Muscle of arm (tissue), 12 donors: Measurements from ENCODE around the gene B3GAT3. TPM values are rescaled to one million over a fixed set of nuclear protein-coding genes. Genes with fewer than 3 reads are reported as not detected.
A peak's percentile ranks its signal among the peaks of the same experiment; 100 is the strongest.
"Not testable (repeated sequence)": the region's sequence is repeated elsewhere in the genome, so short reads cannot be mapped to it uniquely, and the experiment has no call there.

Source experiments
- DNase-seq: peaks from one replicate; pipeline ENCODE4 v3.0.0-alpha.2; 2013
- polyA plus RNA-seq, 12 donors: library from polyadenylated mRNA; unstranded; fragments of 120-200 nt; gene quantifications; one replicate each; pipeline ENCODE4 v1.2.1, GENCODE V29; 2013; ENCODE audit not compliant: insufficient read length in 12 of 12

Gene B3GAT3
- polyA plus RNA-seq, 12 donors: 13.2 to 40.2 (median 15.7) TPM; not detected in 1

GRCh38 chr11:62580959-62581715, 40.6 kb downstream of the B3GAT3 start:
- DNase-seq: no peak

- no peak for DNase-seq
Measured at GRCh38 chr11:62579252-62579651, 42.5 kb downstream of the B3GAT3 start.

GRCh38 chr11:62578541-62578940, 43.2 kb downstream of the B3GAT3 start:
- DNase-seq: no peak

- DNase-seq: no peak
Measured at GRCh38 chr11:62577046-62577714, 44.6 kb downstream of the B3GAT3 start.

GRCh38 chr11:62575837-62576236, 45.9 kb downstream of the B3GAT3 start:
- no peak for DNase-seq

DNA sequence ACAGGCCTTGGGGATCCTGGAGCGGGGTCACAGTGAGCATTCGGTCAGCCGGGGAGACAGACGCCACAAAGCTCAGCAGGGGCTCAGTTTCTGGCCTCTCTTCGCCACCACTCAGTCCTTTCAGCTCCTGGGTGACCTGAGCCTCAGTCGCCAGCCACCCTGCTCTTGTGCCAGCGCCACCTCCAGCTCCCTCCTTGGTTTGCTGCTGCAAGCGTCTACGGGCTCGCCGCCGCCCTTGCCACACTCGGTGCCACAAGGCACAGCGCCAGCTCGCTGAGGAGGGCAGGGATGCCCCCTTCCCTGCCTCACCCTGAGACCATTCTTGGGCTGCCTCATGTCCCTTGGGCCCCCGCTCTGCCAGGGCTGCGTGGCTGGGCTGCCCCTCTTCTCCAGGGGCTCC, 46.6 kb downstream of the B3GAT3 start:
- DNase-seq: no peak

DNA sequence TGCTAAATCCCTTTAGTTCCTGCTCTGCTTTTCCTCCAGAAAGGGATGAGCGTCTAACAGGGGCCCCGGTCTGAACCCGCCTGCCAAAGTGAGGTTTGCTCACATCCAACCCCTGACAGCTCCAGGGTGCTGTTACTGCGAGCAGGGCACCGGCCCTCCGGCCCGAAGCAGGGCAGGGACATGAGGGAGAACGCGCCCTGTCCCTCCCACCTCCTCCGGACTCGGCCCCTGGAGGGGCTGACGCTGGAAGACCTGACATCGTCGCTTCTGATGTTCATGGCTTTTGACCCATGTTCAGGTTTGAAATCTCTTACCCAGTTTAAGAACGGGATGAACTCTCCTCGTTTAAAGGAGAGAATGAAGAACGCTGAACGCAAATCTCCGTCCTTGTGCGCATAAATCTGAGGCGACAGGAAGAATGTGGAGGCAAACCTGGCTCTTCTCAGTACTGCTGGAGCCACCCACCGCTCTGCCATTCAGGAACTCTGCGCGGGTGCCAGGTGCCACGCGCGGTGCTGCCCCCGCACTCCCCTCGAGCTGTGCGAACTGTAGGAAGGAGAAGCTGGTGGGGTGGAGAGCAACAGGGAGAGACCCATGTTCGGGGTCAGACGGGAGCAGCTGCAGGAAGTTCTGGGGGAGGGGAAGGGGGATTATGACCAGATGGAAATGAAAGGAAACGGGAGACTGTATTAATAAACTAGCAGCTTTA, 47.3 kb downstream of the B3GAT3 start:
- peak; percentile 59 for DNase-seq

GRCh38 chr11:62573592-62574362, 48.0 kb downstream of the B3GAT3 start, which contains the start of gene EEF1G:
TSS of gene EEF1G (minus strand) at chr11:62573891. CDS start at chr11:62573842, 49 bp downstream.
- DNase-seq: peak; percentile 100

GRCh38 chr11:62573006-62573591, 48.7 kb downstream of the B3GAT3 start:
- DNase-seq: peak; percentile 24

GRCh38 chr11:62572431-62572830, 49.4 kb downstream of the B3GAT3 start:
- DNase-seq: no peak

DNA sequence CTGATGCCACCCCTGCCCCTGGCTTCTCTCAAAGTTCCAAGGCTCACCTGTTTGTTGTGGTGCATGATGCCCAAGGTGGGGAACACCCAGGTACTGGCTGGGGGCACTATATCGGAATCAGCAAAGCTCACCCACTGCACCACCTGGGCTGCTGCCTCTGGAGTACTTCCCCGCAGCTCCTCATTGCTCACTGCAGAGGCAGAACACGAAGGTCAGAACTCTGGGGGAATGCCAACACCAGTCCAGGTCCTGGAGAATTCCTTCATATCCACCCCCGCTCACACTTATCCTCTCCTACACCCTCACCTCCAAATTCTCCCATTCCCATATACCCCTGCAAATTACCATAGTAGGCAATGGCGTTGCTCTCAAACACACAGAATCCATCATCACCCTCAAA, 50.3 kb downstream of the B3GAT3 start:
- DNase-seq: not testable (repeated sequence)

DNA sequence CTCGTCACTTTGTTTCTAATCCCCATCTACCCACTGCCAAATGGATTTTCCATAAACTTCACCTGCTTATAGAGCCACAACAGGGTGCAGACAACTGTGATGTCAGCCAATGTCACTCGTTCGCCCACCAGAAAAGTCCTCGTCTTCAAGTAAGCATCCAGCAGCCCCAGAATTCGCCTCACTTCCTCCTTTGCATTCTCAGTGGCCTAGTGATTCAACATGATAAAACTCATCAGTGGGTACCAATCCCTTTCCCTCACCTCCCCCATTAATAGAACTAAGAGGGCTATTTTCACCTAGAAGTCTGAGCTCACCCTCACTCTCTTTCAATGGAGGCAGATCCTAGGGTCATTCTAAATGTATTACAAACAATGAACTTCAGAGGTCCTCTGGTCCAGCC, 50.9 kb downstream of the B3GAT3 start:
- DNase-seq: not testable (repeated sequence)

DNA sequence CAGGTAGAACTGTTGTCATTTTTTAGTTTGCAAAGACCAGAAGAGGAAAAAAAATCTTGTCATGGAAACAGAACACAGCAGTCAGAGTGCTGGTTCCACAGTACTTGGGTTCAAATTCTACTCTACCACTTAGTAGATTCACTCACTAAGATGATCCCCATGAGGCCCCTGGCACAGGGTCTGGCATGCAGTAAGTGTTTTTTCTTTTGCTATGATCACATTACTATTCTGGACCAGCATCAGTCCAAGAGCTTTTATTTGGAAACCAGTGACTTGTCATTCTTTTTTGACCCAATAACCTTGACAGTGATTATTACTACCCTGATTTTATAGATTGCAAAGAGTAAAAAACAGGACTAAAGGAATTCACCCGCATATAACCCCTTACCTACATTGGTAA, 52.2 kb downstream of the B3GAT3 start:
- no peak for DNase-seq

- no peak for DNase-seq
Measured at GRCh38 chr11:62567018-62567633, 54.7 kb downstream of the B3GAT3 start.

DNA sequence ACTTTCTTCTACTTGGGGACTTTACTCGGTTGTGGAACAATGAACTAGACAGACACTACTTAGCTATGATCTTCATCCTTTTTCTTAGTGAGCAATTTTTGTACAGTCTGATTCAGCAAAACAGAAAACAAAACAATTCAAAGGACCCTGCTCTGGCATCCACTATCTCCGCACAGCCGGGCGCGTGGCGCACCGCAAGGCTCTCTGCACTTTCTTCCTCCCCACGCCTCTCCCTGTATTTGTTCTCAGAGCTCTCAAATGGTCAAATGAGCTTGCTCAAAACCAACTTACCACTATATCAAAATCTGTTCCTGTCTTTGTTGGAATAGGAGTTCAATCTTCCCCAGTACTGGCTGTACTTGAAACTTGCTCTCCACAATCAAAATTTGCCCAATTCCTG, 55.5 kb downstream of the B3GAT3 start:
- DNase-seq: no peak

Other genes starting within 250 kb of the B3GAT3 start
- not detected for gene SCGB1A1, start 203.0 kb downstream of the B3GAT3 start, polyA plus RNA-seq
- 100 to 1,000 TPM; 101 to 395 (median 301) TPM for gene AHNAK, start 75.2 kb downstream of the B3GAT3 start, polyA plus RNA-seq
- 1,000 to 10,000 TPM in 11 of 12 donors, 100 to 1,000 TPM in 1; 357 to 3,515 (median 3,174) TPM for gene EEF1G, start 48.1 kb downstream of the B3GAT3 start, polyA plus RNA-seq
- gene TUT1, start 30.5 kb downstream of the B3GAT3 start, polyA plus RNA-seq: 10 to 100 TPM in 10 of 12 donors, 1 to 10 TPM in 1, not detected in 1; 7.8 to 17.4 (median 14.4) TPM
- 100 to 1,000 TPM in 1 of 12 donors, 10 to 100 TPM in 11; 29.1 to 168 (median 45.1) TPM for gene MTA2, start 20.1 kb downstream of the B3GAT3 start, polyA plus RNA-seq
- 10 to 100 TPM in 11 of 12 donors, not detected in 1; 12.1 to 35.5 (median 16.2) TPM for gene EML3, start 9.2 kb downstream of the B3GAT3 start, polyA plus RNA-seq
- 1 to 10 TPM in 9 of 12 donors, under 1 TPM in 1, not detected in 2; 0.87 to 3.2 (median 1.6) TPM for gene ROM1, start 8.7 kb downstream of the B3GAT3 start, polyA plus RNA-seq
- 100 to 1,000 TPM; 131 to 283 (median 176) TPM for gene GANAB, start 24.6 kb upstream of the B3GAT3 start, polyA plus RNA-seq
- gene INTS5, start 31.3 kb upstream of the B3GAT3 start, polyA plus RNA-seq: 10 to 100 TPM in 7 of 12 donors, 1 to 10 TPM in 4, not detected in 1; 8.0 to 13.0 (median 10.7) TPM
- 10 to 100 TPM in 11 of 12 donors, not detected in 1; 27.4 to 66.5 (median 34.9) TPM for gene C11orf98, start 43.2 kb upstream of the B3GAT3 start, polyA plus RNA-seq
- gene CSKMT, start 43.3 kb upstream of the B3GAT3 start, polyA plus RNA-seq: 1 to 10 TPM in 10 of 12 donors, not detected in 2; 2.3 to 3.6 (median 2.8) TPM
- gene UQCC3, start 49.7 kb upstream of the B3GAT3 start, polyA plus RNA-seq: 1 to 10 TPM in 10 of 12 donors, not detected in 2; 4.2 to 6.5 (median 4.7) TPM
- gene LBHD1, start 50.3 kb upstream of the B3GAT3 start, polyA plus RNA-seq: 1 to 10 TPM in 11 of 12 donors, not detected in 1; 3.3 to 9.5 (median 6.4) TPM
- 100 to 1,000 TPM in 11 of 12 donors, not detected in 1; 110 to 172 (median 124) TPM for gene UBXN1, start 57.1 kb upstream of the B3GAT3 start, polyA plus RNA-seq
- 10 to 100 TPM in 11 of 12 donors, not detected in 1; 13.6 to 31.1 (median 17.5) TPM for gene LRRN4CL, start 67.5 kb upstream of the B3GAT3 start, polyA plus RNA-seq
- gene BSCL2, start 85.4 kb upstream of the B3GAT3 start, polyA plus RNA-seq: 10 to 100 TPM in 11 of 12 donors, not detected in 1; 16.3 to 71.7 (median 23.7) TPM
- gene GNG3, start 85.7 kb upstream of the B3GAT3 start, polyA plus RNA-seq: 1 to 10 TPM in 1 of 12 donors, under 1 TPM in 8, not detected in 3; 0.34 to 1.2 (median 0.70) TPM
- 10 to 100 TPM in 11 of 12 donors, not detected in 1; 40.6 to 57.1 (median 49.4) TPM for gene HNRNPUL2, start 105.5 kb upstream of the B3GAT3 start, polyA plus RNA-seq
- gene TTC9C, start 106.5 kb upstream of the B3GAT3 start, polyA plus RNA-seq: 10 to 100 TPM in 11 of 12 donors, not detected in 1; 26.5 to 59.9 (median 30.2) TPM
- gene ZBTB3, start 132.2 kb upstream of the B3GAT3 start, polyA plus RNA-seq: 1 to 10 TPM in 10 of 12 donors, not detected in 2; 3.1 to 5.1 (median 4.2) TPM
- gene POLR2G, start 139.6 kb upstream of the B3GAT3 start, polyA plus RNA-seq: 100 to 1,000 TPM in 2 of 12 donors, 10 to 100 TPM in 9, not detected in 1; 60.7 to 102 (median 88.3) TPM
- gene TAF6L, start 149.4 kb upstream of the B3GAT3 start, polyA plus RNA-seq: 10 to 100 TPM in 11 of 12 donors, not detected in 1; 11.8 to 67.7 (median 14.6) TPM
- gene TMEM179B, start 165.4 kb upstream of the B3GAT3 start, polyA plus RNA-seq: 10 to 100 TPM in 11 of 12 donors, not detected in 1; 25.7 to 41.4 (median 28.8) TPM
- 10 to 100 TPM in 10 of 12 donors, not detected in 2; 11.9 to 16.9 (median 15.1) TPM for gene TMEM223, start 170.0 kb upstream of the B3GAT3 start, polyA plus RNA-seq
- gene NXF1, start 183.5 kb upstream of the B3GAT3 start, polyA plus RNA-seq: 100 to 1,000 TPM in 1 of 12 donors, 10 to 100 TPM in 10, not detected in 1; 55.0 to 132 (median 69.9) TPM
- gene STX5, start 210.1 kb upstream of the B3GAT3 start, polyA plus RNA-seq: 10 to 100 TPM in 11 of 12 donors, not detected in 1; 29.8 to 50.9 (median 34.3) TPM
- under 1 TPM in 2 of 12 donors, not detected in 10; 0.42 to 0.80 TPM for gene TEX54, start 210.9 kb upstream of the B3GAT3 start, polyA plus RNA-seq
- gene WDR74, start 217.6 kb upstream of the B3GAT3 start, polyA plus RNA-seq: 10 to 100 TPM in 11 of 12 donors, not detected in 1; 19.1 to 36.6 (median 30.7) TPM